BLaER1 (cell line): ENCODE data around the gene PTPRN2.

Source experiments
- H3K27ac ChIP-seq: shearing (Covaris generic); formaldehyde crosslinking; 2 replicates; pipeline ENCODE4 v1.8.1; 2022
- H3K27me3 ChIP-seq: shearing (Covaris generic); formaldehyde crosslinking; 2 replicates; pipeline ENCODE4 v1.8.1; 2022
- H3K36me3 ChIP-seq: shearing (Covaris generic); formaldehyde crosslinking; 2 replicates; pipeline ENCODE4 v1.8.1; 2022
- H3K4me1 ChIP-seq: shearing (Covaris generic); formaldehyde crosslinking; 2 replicates; pipeline ENCODE4 v1.8.1; 2022
- H3K4me2 ChIP-seq: shearing (Covaris generic); formaldehyde crosslinking; 2 replicates; pipeline ENCODE4 v1.8.1; 2022
- H3K4me3 ChIP-seq: shearing (Covaris generic); formaldehyde crosslinking; 2 replicates; pipeline ENCODE4 v1.8.1; 2022
- H3K9ac ChIP-seq: shearing (Covaris generic); formaldehyde crosslinking; 2 replicates; pipeline ENCODE4 v1.8.1; 2022
- H3K9me3 ChIP-seq: shearing (Covaris generic); formaldehyde crosslinking; 2 replicates; pipeline ENCODE4 v1.8.1; 2022
- H4K20me1 ChIP-seq: shearing (Covaris generic); formaldehyde crosslinking; 2 replicates; pipeline ENCODE4 v1.8.1; 2022
- Cebpa-rat ChIP-seq: shearing (Covaris generic); IDR thresholded peaks from 2 replicates; pipeline ENCODE4 v1.8.1; 2022

The PTPRN2 gene

GRCh38 chr7:157549612-157550299, 1037.9 kb downstream of the PTPRN2 start:
- Histone ChIP-seq H3K9ac (no peak overlapping the region), H3K4me2 (no peak overlapping the region), H3K36me3 (no peaks in the 10 kb centered on the region), H3K9me3 (no peaks in the 10 kb centered on the region), H3K27me3 (no peaks in the 10 kb centered on the region), H3K4me3 (no peak overlapping the region), H4K20me1 (no peaks in the 10 kb centered on the region), H3K27ac (no peak overlapping the region), H3K4me1 (peaks cover 20% of the 10 kb centered on the region)
- no peak for TF ChIP-seq Cebpa-rat

DNA sequence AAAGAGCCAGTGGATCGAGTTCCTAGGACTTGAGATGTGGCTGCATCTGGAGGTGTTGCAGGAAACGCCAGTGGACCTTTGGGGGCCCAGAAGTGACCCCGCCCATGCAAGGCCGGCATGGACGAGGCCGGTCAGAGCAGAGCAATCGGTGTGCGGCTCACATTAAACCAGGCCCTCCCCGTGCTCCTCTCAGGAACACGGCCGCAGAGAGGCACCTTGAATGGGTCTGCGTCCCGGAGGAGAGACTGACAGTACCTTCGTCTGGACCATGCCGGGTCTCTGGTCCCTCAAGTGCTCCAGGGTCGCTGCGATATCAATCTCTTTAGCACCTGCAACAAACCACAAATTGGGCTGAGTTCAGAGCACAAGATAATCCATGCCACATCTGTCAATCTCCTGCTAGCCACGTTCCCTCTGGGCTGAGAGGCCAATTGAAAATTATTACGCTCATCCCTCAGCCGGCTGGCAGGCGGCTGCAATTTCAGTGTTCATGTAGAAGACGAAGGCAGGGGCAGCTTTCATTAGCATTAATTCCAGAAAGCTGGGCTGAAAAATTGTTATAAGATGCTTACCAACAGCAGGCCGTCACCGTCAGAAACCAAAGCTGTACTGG, 1038.8 kb downstream of the PTPRN2 start:
- no peaks in the 10 kb centered on the region for H3K27me3 ChIP-seq
- TF ChIP-seq Cebpa-rat, result no peak
- no peak overlapping the region for H3K4me3 ChIP-seq

GRCh38 chr7:157547611-157548010, 1040.0 kb downstream of the PTPRN2 start:
- Histone ChIP-seq H3K27ac (no peak overlapping the region), H3K4me1 (peaks cover 17% of the 10 kb centered on the region), H3K9ac (no peak overlapping the region), H3K27me3 (no peaks in the 10 kb centered on the region), H3K9me3 (no peaks in the 10 kb centered on the region), H3K36me3 (no peaks in the 10 kb centered on the region), H3K4me3 (no peak overlapping the region), H4K20me1 (no peaks in the 10 kb centered on the region), H3K4me2 (peak overlapping the region; percentile 16; the same call in 1 of the 2 replicates)
- TF ChIP-seq Cebpa-rat, result no peak

More for the DNA sequence above, 1038.8 kb downstream of the PTPRN2 start:
- Histone ChIP-seq H3K36me3 (no peaks in the 10 kb centered on the region), H3K4me1 (peaks cover 26% of the 10 kb centered on the region), H3K4me2 (no peak overlapping the region), H4K20me1 (no peaks in the 10 kb centered on the region), H3K9me3 (no peaks in the 10 kb centered on the region), H3K9ac (no peak overlapping the region), H3K27ac (no peak overlapping the region)

DNA sequence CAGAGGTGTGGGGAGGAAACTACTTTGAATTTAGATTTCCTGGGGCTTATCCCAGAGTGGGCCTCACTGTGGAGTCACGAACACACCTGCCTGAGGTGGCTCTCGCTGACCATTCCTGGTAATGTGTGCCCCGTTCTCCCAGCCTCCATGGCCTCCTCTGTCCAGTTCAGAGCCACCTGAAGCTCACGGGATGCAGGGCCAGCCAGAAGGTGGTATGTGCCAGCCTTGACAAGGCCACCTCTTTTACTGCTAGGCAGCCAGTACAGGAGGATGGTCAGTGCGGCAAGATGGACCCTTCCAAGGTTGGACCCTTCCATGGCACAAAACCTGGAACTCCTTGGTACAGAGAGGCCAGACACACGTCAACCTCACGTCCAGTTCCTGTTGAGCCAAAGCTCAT, 1040.5 kb downstream of the PTPRN2 start:
- Histone ChIP-seq H3K4me2 (no peak overlapping the region), H3K9me3 (no peaks in the 10 kb centered on the region), H4K20me1 (no peaks in the 10 kb centered on the region), H3K27ac (no peak overlapping the region), H3K9ac (no peak overlapping the region), H3K27me3 (no peaks in the 10 kb centered on the region), H3K36me3 (no peaks in the 10 kb centered on the region), H3K4me3 (no peak overlapping the region), H3K4me1 (peaks cover 15% of the 10 kb centered on the region; the same call in 1 of the 2 replicates)
- no peak for TF ChIP-seq Cebpa-rat

- Histone ChIP-seq H4K20me1 (no peaks in the 10 kb centered on the region), H3K4me2 (no peak overlapping the region), H3K9me3 (no peaks in the 10 kb centered on the region), H3K9ac (no peak overlapping the region), H3K4me1 (peaks cover 15% of the 10 kb centered on the region; the same call in 1 of the 2 replicates), H3K4me3 (no peak overlapping the region), H3K36me3 (no peaks in the 10 kb centered on the region), H3K27ac (no peak overlapping the region), H3K27me3 (no peaks in the 10 kb centered on the region)
- no peak for TF ChIP-seq Cebpa-rat
Measured at GRCh38 chr7:157545681-157546060, 1042.0 kb downstream of the PTPRN2 start.

- H3K9ac ChIP-seq, result no peak overlapping the region
- no peak for TF ChIP-seq Cebpa-rat
- H3K4me2 ChIP-seq, result no peak overlapping the region
- no peak overlapping the region for H3K4me3 ChIP-seq
- H3K4me1 ChIP-seq, result peaks cover 15% of the 10 kb centered on the region; the same call in 1 of the 2 replicates
- H3K36me3 ChIP-seq, result no peaks in the 10 kb centered on the region
- no peaks in the 10 kb centered on the region for H3K27me3 ChIP-seq
- H4K20me1 ChIP-seq, result no peaks in the 10 kb centered on the region
- no peak overlapping the region for H3K27ac ChIP-seq
- no peaks in the 10 kb centered on the region for H3K9me3 ChIP-seq
Measured at GRCh38 chr7:157544980-157545680, 1042.5 kb downstream of the PTPRN2 start.

DNA sequence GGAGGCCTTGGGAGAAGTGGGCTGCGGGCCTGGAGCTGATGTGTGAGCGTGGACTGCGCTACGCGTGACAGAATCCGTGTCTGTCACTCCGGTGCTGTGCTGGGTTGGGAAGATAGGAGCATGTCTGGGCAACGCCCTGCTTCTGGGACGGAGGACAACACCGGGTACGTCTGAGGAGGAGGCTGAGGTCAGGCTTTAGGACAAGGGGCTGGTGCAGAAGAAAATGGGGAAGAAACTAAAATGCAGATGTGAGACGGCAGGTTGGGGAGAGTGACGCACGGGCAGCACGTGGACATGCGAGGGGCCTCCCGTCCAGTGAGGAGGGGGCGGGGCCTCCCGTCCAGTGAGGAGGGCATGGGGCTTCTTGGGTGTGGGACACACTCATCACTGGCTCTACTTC, 1043.4 kb downstream of the PTPRN2 start:
- Histone ChIP-seq H3K4me1 (peaks cover 15% of the 10 kb centered on the region; the same call in 1 of the 2 replicates), H3K27ac (no peak overlapping the region), H3K4me2 (no peak overlapping the region), H3K9me3 (no peaks in the 10 kb centered on the region), H3K9ac (no peak overlapping the region), H4K20me1 (no peaks in the 10 kb centered on the region), H3K27me3 (no peaks in the 10 kb centered on the region), H3K36me3 (no peaks in the 10 kb centered on the region), H3K4me3 (no peak overlapping the region)
- no peak for TF ChIP-seq Cebpa-rat

GRCh38 chr7:157543791-157544190, 1043.8 kb downstream of the PTPRN2 start:
- no peak overlapping the region for H3K4me3 ChIP-seq
- TF ChIP-seq Cebpa-rat, result no peak

GRCh38 chr7:157543276-157543675, 1044.3 kb downstream of the PTPRN2 start:
- Histone ChIP-seq H3K4me2 (no peak overlapping the region), H3K36me3 (no peaks in the 10 kb centered on the region), H3K9me3 (no peaks in the 10 kb centered on the region), H3K27me3 (no peaks in the 10 kb centered on the region), H3K4me3 (no peak overlapping the region), H3K9ac (no peak overlapping the region), H3K27ac (no peak overlapping the region), H4K20me1 (no peaks in the 10 kb centered on the region), H3K4me1 (peaks cover 15% of the 10 kb centered on the region; the same call in 1 of the 2 replicates)
- no peak for TF ChIP-seq Cebpa-rat

More at GRCh38 chr7:157543791-157544190, 1043.8 kb downstream of the PTPRN2 start:
- H3K27ac ChIP-seq, result no peak overlapping the region
- H3K9me3 ChIP-seq, result no peaks in the 10 kb centered on the region
- peaks cover 15% of the 10 kb centered on the region; the same call in 1 of the 2 replicates for H3K4me1 ChIP-seq
- no peaks in the 10 kb centered on the region for H3K27me3 ChIP-seq
- H3K36me3 ChIP-seq, result no peaks in the 10 kb centered on the region
- no peak overlapping the region for H3K4me2 ChIP-seq
- no peak overlapping the region for H3K9ac ChIP-seq
- H4K20me1 ChIP-seq, result no peaks in the 10 kb centered on the region
